ENCODE results near the gene HTATSF1. TPM values are rescaled to one million over a fixed set of nuclear protein-coding genes. Genes with fewer than 3 reads are reported as not detected.

The HTATSF1 gene
- total and polyA plus RNA-seq, 9 of the 15 experiments (the other 6 are each of a cell fraction or from before 2014, with no cell fraction given): 2.6 to 87.7 (median 42.2) TPM

GRCh38 chrX:136457303-136457917, 40.0 kb upstream of the HTATSF1 start:
- WGBS (ENCODE audit: insufficient coverage, low coverage, missing lambda C conversion rate): 1% methylated on average over 5 of the region's 5 CpGs
- Histone ChIP-seq H3K27ac (ENCODE audit: extremely low read depth, low read depth, low read length) (no peak overlapping the region), H3K9me3 (replicated peaks; ENCODE audit: control insufficient read depth, insufficient read depth, low read depth, low read length) (no peaks in the 10 kb centered on the region), H3K4me2 (ENCODE audit: insufficient read depth, low read length) (no peak overlapping the region), H3K79me2 (ENCODE audit: control insufficient read depth, insufficient read depth, low read length) (no peaks in the 10 kb centered on the region), H3K4me3 (no peak overlapping the region), H4K20me1 (replicated peaks; ENCODE audit: control insufficient read depth, insufficient read depth, low read length) (no peaks in the 10 kb centered on the region), H3K27me3 (ENCODE audit: control insufficient read depth in 2 of 2, insufficient read depth in 2 of 2, low read length in 2 of 2) (no peaks in the 10 kb centered on the region), H3K9ac (ENCODE audit: insufficient read depth in 1 of 2, low read depth in 2 of 2, low read length in 2 of 2) (no peak overlapping the region), H2AFZ (ENCODE audit: low read depth, low read length) (no peak overlapping the region), H3K36me3 (ENCODE audit: control insufficient read depth, insufficient read depth, low read length) (no peaks in the 10 kb centered on the region), H3K9me1 (ENCODE audit: control insufficient read depth, insufficient read depth, low read length) (no peaks in the 10 kb centered on the region), H3K4me1 (replicated peaks in 1 of 2; ENCODE audit: control insufficient read depth in 2 of 2, insufficient read depth in 2 of 2, low read length in 2 of 2) (0 out of 5 replicates have a peak, but pooled peaks cover 0 to 3% of the 10 kb centered on the region in 2 experiments)
- in situ Hi-C loops (cut with MboI) (no loop called here), intact Hi-C loops (cut with micrococcal nuclease) (no loop called here)
- DNase-seq (ENCODE audit: extremely low read depth in 1 of 4, low spot score in 3 of 4) (no peak), ATAC-seq (no peak), FAIRE-seq (no peak)
- no TSS peak for BruUV-seq (replicated peaks)
- ChIA-PET POLR2A (interaction anchor here (1.0 kb wide), 1 partner anchor 9 kb away, joined by 5 read pairs; no protein-coding TSS in a partner anchor), CTCF (ENCODE audit: low intra/inter-chr PET ratio) (no interaction called here)
- TF ChIP-seq MEIS2 (IDR thresholded peaks at IDR 0.05; ENCODE audit: partially characterized antibody) (no peak), ATF3 (IDR thresholded peaks at IDR 0.05) (no peak), ATF3 (CRISPR knock-in tag; conservative IDR thresholded peaks at IDR 0.05) (no peak), ZNF12 (CRISPR knock-in tag; IDR thresholded peaks at IDR 0.05) (no peak), RREB1 (CRISPR knock-in tag; IDR thresholded peaks at IDR 0.05) (no peak), CCAR2 (IDR thresholded peaks at IDR 0.05; ENCODE audit: low read depth, low read length) (no peak), SAP30 (IDR thresholded peaks at IDR 0.05; ENCODE audit: borderline replicate concordance, insufficient read depth, low read depth, low read length, poor library complexity, severe bottlenecking) (no peak), ZNF253 (CRISPR knock-in tag; conservative IDR thresholded peaks at IDR 0.05) (no peak), ATF4 (CRISPR knock-in tag; IDR thresholded peaks at IDR 0.05) (no peak), ZNF311 (CRISPR knock-in tag; IDR thresholded peaks at IDR 0.05) (no peak), MTF1 (CRISPR knock-in tag; IDR thresholded peaks at IDR 0.05; ENCODE audit: borderline replicate concordance) (no peak), HEY1 (CRISPR knock-in tag; IDR thresholded peaks at IDR 0.05; ENCODE audit: borderline replicate concordance) (no peak), ZFPM2 (CRISPR knock-in tag; IDR thresholded peaks at IDR 0.05) (no peak), USF1 (CRISPR knock-in tag; IDR thresholded peaks at IDR 0.05) (no peak)

Measured in K562 (cell line).